Measurements from ENCODE around the gene TOMM40. TPM values are rescaled to one million over a fixed set of nuclear protein-coding genes. Genes with fewer than 3 reads are reported as not detected.
A peak's percentile ranks its signal among the peaks of the same experiment; 100 is the strongest.

TOMM40 gene
- total and polyA plus RNA-seq, 2 of the 13 experiments (the other 11 are each of a cell fraction or from before 2014, with no cell fraction given) = 72.0 to 110 TPM

DNA sequence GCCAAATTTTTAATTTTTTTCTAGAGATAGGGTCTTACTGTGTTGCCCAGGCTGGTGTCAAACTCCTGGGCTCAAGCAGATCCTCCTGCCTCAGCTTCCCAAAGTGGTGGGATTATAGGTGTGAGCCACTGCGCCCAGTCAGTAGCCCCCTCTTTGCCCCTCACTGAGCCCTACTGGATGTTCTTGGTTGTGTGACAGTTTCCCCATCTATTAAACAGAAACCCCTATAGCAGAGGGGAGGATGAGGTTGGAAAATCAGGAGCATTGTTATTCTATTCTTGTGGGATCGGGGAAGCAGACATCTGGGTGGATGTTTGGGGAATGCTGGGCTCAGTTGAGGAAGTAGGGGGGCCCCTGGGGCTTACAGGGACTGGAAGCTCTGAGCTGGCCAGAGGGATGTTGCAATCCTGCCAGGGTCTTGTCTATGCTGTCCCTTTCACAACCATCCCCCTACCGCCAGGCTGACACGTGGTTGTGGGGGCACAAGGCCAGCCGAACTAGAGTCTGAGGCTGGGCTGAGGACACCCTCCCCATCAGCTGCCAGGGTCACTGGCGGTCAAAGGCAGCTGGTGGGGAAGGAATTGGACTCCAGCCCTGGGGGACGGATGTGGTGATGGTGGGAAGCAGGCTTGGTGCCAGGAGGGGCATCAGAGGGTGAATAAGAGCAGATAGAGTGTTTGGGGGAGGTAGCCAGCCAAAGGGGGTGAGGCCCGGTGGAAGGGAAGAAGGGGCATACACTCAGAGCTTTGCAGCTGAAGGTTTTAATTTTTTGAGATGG is 34.2 kb downstream of the TOMM40 start (continued):
- TF ChIP-seq, protein P1, sequence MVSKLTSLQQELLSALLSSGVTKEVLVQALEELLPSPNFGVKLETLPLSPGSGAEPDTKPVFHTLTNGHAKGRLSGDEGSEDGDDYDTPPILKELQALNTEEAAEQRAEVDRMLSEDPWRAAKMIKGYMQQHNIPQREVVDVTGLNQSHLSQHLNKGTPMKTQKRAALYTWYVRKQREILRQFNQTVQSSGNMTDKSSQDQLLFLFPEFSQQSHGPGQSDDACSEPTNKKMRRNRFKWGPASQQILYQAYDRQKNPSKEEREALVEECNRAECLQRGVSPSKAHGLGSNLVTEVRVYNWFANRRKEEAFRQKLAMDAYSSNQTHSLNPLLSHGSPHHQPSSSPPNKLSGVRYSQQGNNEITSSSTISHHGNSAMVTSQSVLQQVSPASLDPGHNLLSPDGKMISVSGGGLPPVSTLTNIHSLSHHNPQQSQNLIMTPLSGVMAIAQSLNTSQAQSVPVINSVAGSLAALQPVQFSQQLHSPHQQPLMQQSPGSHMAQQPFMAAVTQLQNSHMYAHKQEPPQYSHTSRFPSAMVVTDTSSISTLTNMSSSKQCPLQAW (CRISPR knock-in tag; IDR thresholded peaks at IDR 0.05) = peak; percentile 93
- TF ChIP-seq ZNF672 (CRISPR knock-in tag; IDR thresholded peaks at IDR 0.05) = no peak
- no peak for TF ChIP-seq ZFYVE20 (CRISPR knock-in tag; IDR thresholded peaks at IDR 0.05; ENCODE audit: borderline replicate concordance, low read depth)
- TF ChIP-seq, protein P2, sequence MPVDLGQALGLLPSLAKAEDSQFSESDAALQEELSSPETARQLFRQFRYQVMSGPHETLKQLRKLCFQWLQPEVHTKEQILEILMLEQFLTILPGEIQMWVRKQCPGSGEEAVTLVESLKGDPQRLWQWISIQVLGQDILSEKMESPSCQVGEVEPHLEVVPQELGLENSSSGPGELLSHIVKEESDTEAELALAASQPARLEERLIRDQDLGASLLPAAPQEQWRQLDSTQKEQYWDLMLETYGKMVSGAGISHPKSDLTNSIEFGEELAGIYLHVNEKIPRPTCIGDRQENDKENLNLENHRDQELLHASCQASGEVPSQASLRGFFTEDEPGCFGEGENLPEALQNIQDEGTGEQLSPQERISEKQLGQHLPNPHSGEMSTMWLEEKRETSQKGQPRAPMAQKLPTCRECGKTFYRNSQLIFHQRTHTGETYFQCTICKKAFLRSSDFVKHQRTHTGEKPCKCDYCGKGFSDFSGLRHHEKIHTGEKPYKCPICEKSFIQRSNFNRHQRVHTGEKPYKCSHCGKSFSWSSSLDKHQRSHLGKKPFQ (CRISPR knock-in tag; IDR thresholded peaks at IDR 0.05; ENCODE audit: insufficient replicate concordance) = peak; percentile 98
- peak; percentile 86; the same call in 1 of the 2 replicates for TF ChIP-seq KDM5B (CRISPR knock-in tag; IDR thresholded peaks at IDR 0.05; ENCODE audit: borderline replicate concordance)
- no peak; the same call in 1 of the 2 replicates for TF ChIP-seq ZBTB3 (CRISPR knock-in tag; IDR thresholded peaks at IDR 0.05; ENCODE audit: borderline replicate concordance, low read depth)
- TF ChIP-seq JUN (CRISPR knock-in tag; IDR thresholded peaks at IDR 0.05) = peak; percentile 88
- TF ChIP-seq, protein P3, sequence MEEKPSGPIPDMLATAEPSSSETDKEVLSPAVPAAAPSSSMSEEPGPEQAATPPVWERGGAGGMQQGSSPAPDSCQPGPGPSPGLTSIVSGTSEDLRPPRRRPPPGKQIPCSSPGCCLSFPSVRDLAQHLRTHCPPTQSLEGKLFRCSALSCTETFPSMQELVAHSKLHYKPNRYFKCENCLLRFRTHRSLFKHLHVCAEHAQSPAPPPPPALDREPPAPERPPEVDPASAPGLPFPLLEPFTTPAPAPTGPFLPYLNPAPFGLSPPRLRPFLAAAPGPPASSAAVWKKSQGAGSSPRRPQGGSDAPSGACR (CRISPR knock-in tag; IDR thresholded peaks at IDR 0.05) = peak; percentile 86; the same call in 1 of the 2 replicates
- TF ChIP-seq, protein P4, sequence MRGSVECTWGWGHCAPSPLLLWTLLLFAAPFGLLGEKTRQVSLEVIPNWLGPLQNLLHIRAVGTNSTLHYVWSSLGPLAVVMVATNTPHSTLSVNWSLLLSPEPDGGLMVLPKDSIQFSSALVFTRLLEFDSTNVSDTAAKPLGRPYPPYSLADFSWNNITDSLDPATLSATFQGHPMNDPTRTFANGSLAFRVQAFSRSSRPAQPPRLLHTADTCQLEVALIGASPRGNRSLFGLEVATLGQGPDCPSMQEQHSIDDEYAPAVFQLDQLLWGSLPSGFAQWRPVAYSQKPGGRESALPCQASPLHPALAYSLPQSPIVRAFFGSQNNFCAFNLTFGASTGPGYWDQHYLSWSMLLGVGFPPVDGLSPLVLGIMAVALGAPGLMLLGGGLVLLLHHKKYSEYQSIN (CRISPR knock-in tag; IDR thresholded peaks at IDR 0.05; ENCODE audit: borderline replicate concordance) = no peak
- TF ChIP-seq ZNF510 (CRISPR knock-in tag; IDR thresholded peaks at IDR 0.05; ENCODE audit: low read depth) = 0 out of 2 replicates have a peak, but pooled peaks have one; percentile 33
- peak; percentile 85; the same call in 1 of the 2 replicates for TF ChIP-seq ZNF329 (CRISPR knock-in tag; IDR thresholded peaks at IDR 0.05; ENCODE audit: low read depth)
- peak; percentile 98 for TF ChIP-seq MED13 (CRISPR knock-in tag; IDR thresholded peaks at IDR 0.05)
- no peak for TF ChIP-seq WIZ (CRISPR knock-in tag; IDR thresholded peaks at IDR 0.05)
- TF ChIP-seq ZNF460 (CRISPR knock-in tag; IDR thresholded peaks at IDR 0.05; ENCODE audit: borderline replicate concordance) = 0 out of 2 replicates have a peak, but pooled peaks have one; percentile 4
- peak; percentile 92 for TF ChIP-seq CREM (IDR thresholded peaks at IDR 0.05)
- TF ChIP-seq CREM (CRISPR knock-in tag; IDR thresholded peaks at IDR 0.05) = no peak
- TF ChIP-seq KAT7 (CRISPR knock-in tag; IDR thresholded peaks at IDR 0.05; ENCODE audit: borderline replicate concordance) = peak; percentile 67
- peak; percentile 62; the same call in 1 of the 2 replicates for TF ChIP-seq BRCA1 (CRISPR knock-in tag; IDR thresholded peaks at IDR 0.05)
- TF ChIP-seq NAIF1 (CRISPR knock-in tag; IDR thresholded peaks at IDR 0.05; ENCODE audit: borderline replicate concordance) = no peak; the same call in 1 of the 2 replicates

Measured in HepG2 (cell line).